Trophoblast cell (in vitro differentiated cells and primary cell): ENCODE results near the gene MMP25.

Experiments used
- DNase-seq, 2 donors: peaks; one replicate each; pipeline ENCODE4 v3.0.0-alpha.2; 2016
- H2AFZ ChIP-seq: 2 replicates; pipeline ENCODE4 v1.6.1; 2013; ENCODE audit warnings: low read length, moderate library complexity, mild to moderate bottlenecking; ENCODE audit not compliant: insufficient read depth, poor library complexity
- H2AK5ac ChIP-seq: 2 replicates; pipeline ENCODE4 v1.6.1; 2013; ENCODE audit warnings: mild to moderate bottlenecking, low read length
- H2BK120ac ChIP-seq: 2 replicates; pipeline ENCODE4 v1.6.1; 2013; ENCODE audit warnings: low read length, mild to moderate bottlenecking, moderate library complexity; ENCODE audit not compliant: insufficient read depth, poor library complexity
- H2BK12ac ChIP-seq: 2 replicates; pipeline ENCODE4 v1.6.1; 2013; ENCODE audit warnings: mild to moderate bottlenecking, low read length, moderate library complexity
- H2BK5ac ChIP-seq: 2 replicates; pipeline ENCODE4 v1.6.1; 2013; ENCODE audit warnings: low read length, low read depth, moderate library complexity, mild to moderate bottlenecking; ENCODE audit not compliant: poor library complexity
- H3K14ac ChIP-seq: 2 replicates; pipeline ENCODE4 v1.6.1; 2013; ENCODE audit warnings: mild to moderate bottlenecking, low read length
- H3K18ac ChIP-seq: 2 replicates; pipeline ENCODE4 v1.6.1; 2013; ENCODE audit warnings: mild to moderate bottlenecking, low read length
- H3K23ac ChIP-seq: 2 replicates; pipeline ENCODE4 v1.6.1; 2013; ENCODE audit warnings: low read length
- H3K27ac ChIP-seq: 2 replicates; pipeline ENCODE4 v1.5.1; 2013; ENCODE audit warnings: low read depth, mild to moderate bottlenecking, inconsistent platforms, low read length, moderate library complexity
- H3K27me3 ChIP-seq: 2 replicates; pipeline ENCODE4 v1.6.1; 2013; ENCODE audit warnings: inconsistent platforms, mild to moderate bottlenecking, low read length, moderate library complexity; ENCODE audit not compliant: insufficient read depth
- H3K36me3 ChIP-seq, 2 experiments: 1 replicate in 1 of 2; 2 replicates in 1 of 2; pipeline ENCODE4 v1.6.1; 2013; ENCODE audit warnings: low read length in 2 of 2, mild to moderate bottlenecking in 2 of 2, moderate library complexity in 1 of 2; ENCODE audit not compliant: insufficient read depth in 2 of 2, control insufficient read depth in 1 of 2
- H3K4ac ChIP-seq: 2 replicates; pipeline ENCODE4 v1.6.1; 2013; ENCODE audit warnings: low read depth, mild to moderate bottlenecking, low read length, moderate library complexity
- H3K4me1 ChIP-seq, 2 experiments: 1 replicate in 1 of 2; 2 replicates in 1 of 2; pipeline ENCODE4 v1.6.1; 2013; ENCODE audit warnings: low read length in 2 of 2, mild to moderate bottlenecking in 2 of 2, moderate library complexity in 1 of 2; ENCODE audit not compliant: insufficient read depth in 2 of 2, control insufficient read depth in 1 of 2
- H3K4me2 ChIP-seq: 2 replicates; pipeline ENCODE4 v1.6.1; 2013; ENCODE audit warnings: inconsistent platforms, mild to moderate bottlenecking, low read length, moderate library complexity
- H3K4me3 ChIP-seq: 2 replicates; pipeline ENCODE4 v1.5.1; 2013; ENCODE audit warnings: mild to moderate bottlenecking, low read depth, low read length, inconsistent platforms
- H3K79me1 ChIP-seq: one replicate; pipeline ENCODE4 v1.6.1; 2013; ENCODE audit warnings: low read length
- H3K79me2 ChIP-seq: 2 replicates; pipeline ENCODE4 v1.6.1; 2013; ENCODE audit warnings: low read length, mild to moderate bottlenecking; ENCODE audit not compliant: control insufficient read depth, insufficient read depth, poor library complexity
- H3K9ac ChIP-seq: 2 replicates; pipeline ENCODE4 v1.6.1; 2013; ENCODE audit warnings: mild to moderate bottlenecking, low read length
- H3K9me3 ChIP-seq: 2 replicates; pipeline ENCODE4 v1.6.1; 2013; ENCODE audit warnings: low read depth, mild to moderate bottlenecking, control low read depth, inconsistent platforms, low read length; ENCODE audit not compliant: insufficient read depth
- H4K12ac ChIP-seq: 2 replicates; pipeline ENCODE4 v1.6.1; 2013; ENCODE audit warnings: low read depth, mild to moderate bottlenecking, low read length, moderate library complexity
- H4K8ac ChIP-seq: 2 replicates; pipeline ENCODE4 v1.6.1; 2013; ENCODE audit warnings: low read depth, mild to moderate bottlenecking, low read length, moderate library complexity
- H4K91ac ChIP-seq: one replicate; pipeline ENCODE4 v1.6.1; 2013; ENCODE audit warnings: low read depth, mild to moderate bottlenecking, low read length, moderate library complexity
- WGBS: extraction: QIAGEN DNeasy Blood & Tissue Kit; methylation state at CpG from one replicate; pipeline ENCODE4 v1.1.7; 2013; ENCODE audit warnings: missing lambda C conversion rate; ENCODE audit not compliant: insufficient read length, insufficient coverage; ENCODE audit errors: extremely low coverage; 5-methylcytosine and 5-hydroxymethylcytosine counted together

MMP25 gene

DNA sequence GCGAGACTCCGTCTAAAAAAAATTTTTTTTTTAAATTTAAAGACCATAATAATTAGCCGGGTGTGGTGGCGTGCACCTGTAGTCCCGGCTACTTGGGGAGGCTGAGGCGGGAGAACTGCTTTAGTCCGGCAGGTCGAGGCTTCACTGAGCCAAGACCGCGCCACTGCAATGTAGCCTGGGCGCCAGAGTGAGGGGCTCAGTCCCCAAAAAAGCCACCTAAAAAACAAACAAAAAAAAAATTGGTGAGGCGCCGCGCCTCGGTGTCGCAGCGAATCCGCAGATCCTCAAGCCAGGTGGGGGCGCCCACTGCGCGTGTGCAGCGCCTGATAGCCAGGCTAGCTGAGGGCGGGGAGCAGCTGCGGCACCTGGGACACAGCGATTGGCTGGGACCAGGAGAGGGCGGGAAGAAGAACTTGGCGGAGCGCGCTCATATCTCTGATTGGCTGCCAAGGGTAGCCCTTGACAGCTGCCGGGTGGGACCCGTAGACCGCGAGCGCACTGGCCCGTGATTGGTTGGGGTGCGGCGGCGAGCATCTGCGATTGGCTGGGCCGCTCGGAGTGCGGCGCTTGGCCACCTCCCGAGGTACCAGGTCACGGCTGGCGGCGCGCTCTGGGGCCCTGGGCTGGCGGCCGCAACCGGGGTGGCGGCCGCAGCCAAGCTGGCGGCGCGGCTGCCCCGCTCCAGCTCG is 42.6 kb upstream of the MMP25 start:
- peak overlapping the region; percentile 87 for H3K4me2 ChIP-seq
- no peak overlapping the region for H4K12ac ChIP-seq
- H3K79me1 ChIP-seq: peaks cover 17% of the 10 kb centered on the region
- H3K18ac ChIP-seq: no peak overlapping the region
- peaks cover 4% of the 10 kb centered on the region for H3K79me2 ChIP-seq
- no peak overlapping the region for H4K8ac ChIP-seq
- WGBS: no CpG with 5 or more reads among the region's 58 CpGs
- peak overlapping the region; percentile 21 for H2AFZ ChIP-seq
- H3K4ac ChIP-seq: no peak overlapping the region
- H4K91ac ChIP-seq: peak overlapping the region; percentile 63
- H3K4me3 ChIP-seq: peak overlapping the region; percentile 72
- no peaks in the 10 kb centered on the region for H3K9me3 ChIP-seq
- no peak overlapping the region for H2BK12ac ChIP-seq
- H3K4me1 ChIP-seq: peaks cover 22 to 27% of the 10 kb centered on the region in 2 experiments
- H2BK120ac ChIP-seq: no peak overlapping the region
- H2BK5ac ChIP-seq: no peak overlapping the region
- no peaks in the 10 kb centered on the region for H3K36me3 ChIP-seq
- H3K9ac ChIP-seq: no peak overlapping the region
- no peak overlapping the region for H3K27ac ChIP-seq
- no peak overlapping the region for H3K23ac ChIP-seq
- H2AK5ac ChIP-seq: no peak overlapping the region
- no peaks in the 10 kb centered on the region for H3K27me3 ChIP-seq
- H3K14ac ChIP-seq: no peak overlapping the region
- DNase-seq: peak; percentile 99 to 100

DNA sequence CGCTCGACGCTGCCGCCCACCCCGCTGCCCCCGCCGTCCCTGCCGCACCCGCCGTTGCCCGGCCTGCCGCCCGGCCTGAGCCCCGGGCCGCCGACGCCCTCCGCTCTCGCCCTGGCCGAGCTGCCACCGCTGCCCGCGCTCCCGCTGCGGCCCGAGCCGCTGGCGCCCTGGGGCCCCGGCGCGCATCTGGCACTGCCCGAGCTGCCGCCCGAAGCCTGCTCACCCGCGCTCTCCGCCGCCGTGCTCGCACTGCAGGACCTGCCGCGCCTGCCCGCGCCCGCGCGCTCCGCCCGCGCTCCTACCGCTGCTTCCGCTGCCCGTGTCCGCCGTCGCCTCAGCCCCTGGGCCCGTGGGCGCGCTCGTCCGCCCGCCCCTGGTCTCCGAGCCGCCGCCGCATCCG is 42.0 kb upstream of the MMP25 start:
- H2AK5ac ChIP-seq: no peak overlapping the region
- peak in 1 of 2 donors; percentile 35 for DNase-seq
- no peak overlapping the region for H4K12ac ChIP-seq
- no peak overlapping the region for H3K9ac ChIP-seq
- H4K8ac ChIP-seq: no peak overlapping the region
- peak overlapping the region; percentile 44 for H2AFZ ChIP-seq
- H2BK5ac ChIP-seq: no peak overlapping the region
- H3K14ac ChIP-seq: no peak overlapping the region
- no peaks in the 10 kb centered on the region for H3K9me3 ChIP-seq
- H3K4ac ChIP-seq: no peak overlapping the region
- no peaks in the 10 kb centered on the region for H3K27me3 ChIP-seq
- no peaks in the 10 kb centered on the region for H3K36me3 ChIP-seq
- peak overlapping the region; percentile 87 for H3K4me2 ChIP-seq
- H3K4me1 ChIP-seq: peaks cover 24 to 32% of the 10 kb centered on the region in 2 experiments
- no peak overlapping the region for H3K23ac ChIP-seq
- peak overlapping the region; percentile 63 for H4K91ac ChIP-seq
- H3K79me2 ChIP-seq: peaks cover 4% of the 10 kb centered on the region
- WGBS: no CpG with 5 or more reads among the region's 67 CpGs
- no peak overlapping the region for H2BK12ac ChIP-seq
- H3K27ac ChIP-seq: peak overlapping the region; percentile 31
- H3K18ac ChIP-seq: no peak overlapping the region
- no peak overlapping the region for H2BK120ac ChIP-seq
- peak overlapping the region; percentile 72 for H3K4me3 ChIP-seq
- H3K79me1 ChIP-seq: peaks cover 23% of the 10 kb centered on the region

DNA sequence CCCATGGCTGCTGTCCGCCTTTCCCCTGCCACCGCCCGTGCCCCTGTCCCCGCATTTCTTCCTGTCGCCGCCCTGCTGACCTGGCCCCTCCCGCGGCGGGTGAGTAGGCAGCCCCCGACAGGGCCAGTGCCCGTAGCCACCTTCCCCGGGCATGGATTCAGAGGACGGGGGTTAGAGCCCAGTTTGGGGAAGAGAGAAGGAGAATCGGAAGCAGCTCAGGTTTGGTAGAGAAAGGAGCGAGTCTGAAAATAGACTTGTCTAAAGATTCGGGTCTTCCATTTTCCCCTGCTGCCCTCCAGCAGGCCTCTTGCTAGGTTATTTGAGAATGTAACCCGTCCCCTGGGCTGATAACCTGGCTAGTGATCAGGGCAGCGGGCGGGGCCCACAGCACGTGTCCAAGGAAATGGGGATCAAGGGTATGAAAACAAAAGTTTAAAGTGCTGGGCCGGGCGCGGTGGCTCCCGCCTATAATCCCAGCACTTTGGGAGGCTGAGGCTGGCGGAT is 41.5 kb upstream of the MMP25 start:
- peak overlapping the region; percentile 4 for H3K9ac ChIP-seq
- H4K91ac ChIP-seq: peak overlapping the region; percentile 32
- peaks cover 27% of the 10 kb centered on the region for H3K79me1 ChIP-seq
- no peak overlapping the region for H3K23ac ChIP-seq
- H3K4me1 ChIP-seq: peaks cover 24 to 34% of the 10 kb centered on the region in 2 experiments
- H2BK120ac ChIP-seq: no peak overlapping the region
- no peak overlapping the region for H3K14ac ChIP-seq
- no peaks in the 10 kb centered on the region for H3K36me3 ChIP-seq
- no peak overlapping the region for H3K4ac ChIP-seq
- H2AK5ac ChIP-seq: no peak overlapping the region
- H4K8ac ChIP-seq: peak overlapping the region; percentile 52
- H2AFZ ChIP-seq: no peak overlapping the region
- peaks cover 4% of the 10 kb centered on the region for H3K79me2 ChIP-seq
- no CpG with 5 or more reads among the region's 25 CpGs for WGBS
- peak overlapping the region; percentile 31 for H3K27ac ChIP-seq
- H3K4me3 ChIP-seq: peak overlapping the region; percentile 60
- no peak overlapping the region for H3K18ac ChIP-seq
- H3K9me3 ChIP-seq: no peaks in the 10 kb centered on the region
- no peaks in the 10 kb centered on the region for H3K27me3 ChIP-seq
- DNase-seq: peak; percentile 33 to 58
- no peak overlapping the region for H4K12ac ChIP-seq
- H2BK12ac ChIP-seq: no peak overlapping the region
- peak overlapping the region; percentile 66 for H2BK5ac ChIP-seq
- peak overlapping the region; percentile 71 for H3K4me2 ChIP-seq

DNA sequence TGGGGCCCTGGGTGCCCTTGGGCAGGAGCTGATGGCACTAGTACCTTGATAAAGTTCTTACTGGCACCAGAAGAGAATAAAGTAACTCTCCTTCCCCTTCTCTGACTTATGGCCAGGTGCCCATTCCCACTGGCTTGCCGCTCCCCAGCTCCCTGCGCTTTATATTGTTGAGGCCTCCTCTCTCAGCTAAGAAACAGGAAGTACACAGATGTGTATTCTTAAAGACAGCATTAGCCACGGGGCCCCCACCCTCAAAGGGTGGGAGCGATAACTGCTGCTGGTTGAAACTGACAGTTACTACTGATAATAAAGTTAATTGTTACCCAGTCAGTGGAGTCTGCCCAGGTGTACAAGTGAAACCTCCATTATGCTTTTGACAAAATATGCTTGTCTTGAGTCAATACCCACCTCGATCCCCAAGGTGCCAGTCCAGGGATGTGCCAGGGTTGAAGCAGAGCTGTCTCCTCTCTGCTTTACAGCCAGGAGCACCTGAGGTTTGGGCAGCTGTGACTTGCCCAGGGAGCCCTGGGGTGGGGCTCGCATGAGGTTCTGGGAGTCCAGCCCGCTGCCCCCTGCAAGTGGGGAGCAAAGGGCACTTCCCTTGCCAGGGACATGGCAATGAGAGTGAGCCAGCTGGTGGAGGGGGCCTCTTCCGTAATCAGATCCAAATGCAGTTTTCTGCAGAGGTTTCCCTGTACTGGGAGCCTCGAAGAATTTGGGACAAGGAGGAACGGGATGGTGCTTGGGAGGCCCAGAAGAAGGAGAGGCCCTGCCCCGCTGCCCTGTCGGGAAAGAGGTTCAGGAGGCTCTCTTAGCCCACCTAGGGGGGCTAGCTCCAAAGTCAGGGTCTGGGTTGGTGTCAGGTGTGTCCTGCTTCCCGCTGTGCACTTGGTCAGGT is 39.1 kb upstream of the MMP25 start:
- Histone ChIP-seq H3K4me2 (peak overlapping the region; percentile 45), H3K36me3 (no peaks in the 10 kb centered on the region), H3K27ac (peak overlapping the region; percentile 100), H3K4ac (peak overlapping the region; percentile 55), H2BK120ac (peak overlapping the region; percentile 87), H3K14ac (peak overlapping the region; percentile 78), H2BK12ac (peak overlapping the region; percentile 85), H3K23ac (no peak overlapping the region), H3K9me3 (no peaks in the 10 kb centered on the region), H4K91ac (peak overlapping the region; percentile 98), H3K79me2 (peaks cover 9% of the 10 kb centered on the region), H2AK5ac (peak overlapping the region; percentile 89), H3K4me1 (peaks cover 33 to 51% of the 10 kb centered on the region in 2 experiments), H2AFZ (peak overlapping the region; percentile 50), H3K9ac (no peak overlapping the region), H3K27me3 (no peaks in the 10 kb centered on the region), H3K4me3 (no peak overlapping the region), H4K12ac (peak overlapping the region; percentile 38), H2BK5ac (peak overlapping the region; percentile 98), H3K79me1 (peaks cover 42% of the 10 kb centered on the region), H3K18ac (peak overlapping the region; percentile 89), H4K8ac (peak overlapping the region; percentile 72)
- no peak for DNase-seq
- no CpG with 5 or more reads among the region's 13 CpGs for WGBS
